GM18507 (cell line): ENCODE measurements around the gene MOB2.

Experiments used
- DNase-seq: peaks from one replicate; pipeline ENCODE4 v3.0.0; 2011; ENCODE audit warnings: low read depth; ENCODE audit not compliant: insufficient read length; ENCODE audit errors: extremely low spot score
- FAIRE-seq: peaks from 2 replicates; lab custom pipeline; 2011; peaks lifted over from hg19 to GRCh38; lab: Jason Lieb, UNC

The MOB2 gene

DNA sequence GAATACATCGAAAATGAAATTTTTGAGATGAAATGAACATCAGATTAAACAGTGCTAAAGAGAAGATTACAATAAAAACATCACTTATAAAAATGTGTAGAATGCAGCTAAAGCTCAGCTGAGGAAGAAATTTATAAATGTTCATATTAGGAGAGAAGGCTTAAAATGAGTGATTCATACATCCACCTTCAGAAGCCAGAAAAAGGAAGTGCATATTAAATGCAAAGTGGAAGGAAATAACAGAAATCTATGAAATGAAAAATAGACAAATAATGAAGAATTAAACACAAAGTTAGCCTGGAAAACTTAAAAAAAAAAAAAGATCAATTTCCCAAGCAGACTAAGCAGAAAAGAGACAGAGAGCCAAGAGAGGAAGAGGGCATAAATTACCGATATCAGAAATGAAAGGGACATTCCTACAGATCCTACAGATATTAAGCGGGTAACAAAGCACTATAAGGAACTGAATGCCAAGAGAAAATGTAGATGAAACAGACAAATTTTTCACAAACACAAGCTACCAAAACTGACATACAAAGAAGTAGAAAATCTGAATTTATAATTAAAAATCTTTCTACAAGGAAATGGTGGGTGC is 7.2 kb upstream of the MOB2 start:
- DNase-seq (no peak), FAIRE-seq (no peak)

GRCh38 chr11:1491379-1491778 is 4.8 kb upstream of the MOB2 start:
- FAIRE-seq (no peak), DNase-seq (no peak)

DNA sequence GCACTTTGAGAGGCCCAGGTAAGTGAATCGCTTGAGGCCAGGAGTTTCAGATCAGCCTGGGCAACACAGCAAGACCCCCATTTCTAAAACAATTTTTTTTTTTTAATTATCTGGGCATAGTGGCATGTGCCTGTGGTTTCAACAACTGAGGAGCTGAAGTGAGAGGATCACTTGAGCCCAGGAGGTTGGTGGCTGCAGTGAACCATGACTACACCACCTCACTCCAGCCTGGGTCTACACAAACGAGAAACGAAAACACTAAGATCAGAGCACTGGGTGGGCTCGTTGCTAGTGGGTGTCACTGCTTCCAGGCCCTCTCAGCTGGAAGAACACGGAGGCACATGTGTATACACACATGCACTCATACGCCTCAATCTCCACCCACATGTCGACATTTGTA is 4.1 kb upstream of the MOB2 start:
- DNase-seq = no peak

GRCh38 chr11:1488575-1489180 is 2.1 kb upstream of the MOB2 start:
- FAIRE-seq (no peak), DNase-seq (no peak)

More for the DNA sequence above, 4.1 kb upstream of the MOB2 start:
- FAIRE-seq = no peak

DNA sequence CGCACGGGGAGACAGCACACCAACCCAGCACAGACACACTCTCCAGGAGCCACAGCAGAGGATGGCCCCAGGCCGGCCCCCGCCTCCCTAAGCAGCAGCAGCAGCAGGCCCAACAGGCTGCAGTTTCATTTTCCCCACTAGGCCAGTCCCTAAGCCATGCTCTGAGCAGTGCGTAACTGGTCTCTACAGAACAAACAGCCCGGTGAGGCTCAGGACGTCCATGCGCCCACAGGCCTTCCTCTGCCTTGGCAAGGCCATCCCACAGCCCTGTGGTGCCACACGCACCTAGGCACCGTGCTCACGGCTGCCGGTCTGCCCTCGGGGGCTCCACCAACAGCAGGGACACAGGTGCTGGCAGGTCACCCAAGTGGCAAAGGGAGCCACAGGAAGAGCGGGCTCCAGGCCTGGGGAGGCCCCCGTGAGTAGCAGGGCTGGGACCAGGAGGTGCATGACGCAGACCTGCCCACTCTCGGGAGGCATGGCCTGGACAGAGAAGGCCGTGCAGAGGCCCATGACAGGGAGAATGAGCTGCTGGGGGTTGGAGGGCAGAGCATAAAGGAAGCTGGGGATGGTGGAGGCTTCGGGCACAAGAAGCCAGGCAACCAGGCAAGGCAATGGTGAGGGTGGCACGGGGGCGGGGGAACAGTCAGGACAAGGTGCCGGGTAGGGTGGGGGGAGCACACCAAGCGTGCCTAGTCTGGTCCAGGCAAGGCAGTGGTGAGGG is 1.4 kb upstream of the MOB2 start:
- no peak for DNase-seq
- no peak for FAIRE-seq

DNA sequence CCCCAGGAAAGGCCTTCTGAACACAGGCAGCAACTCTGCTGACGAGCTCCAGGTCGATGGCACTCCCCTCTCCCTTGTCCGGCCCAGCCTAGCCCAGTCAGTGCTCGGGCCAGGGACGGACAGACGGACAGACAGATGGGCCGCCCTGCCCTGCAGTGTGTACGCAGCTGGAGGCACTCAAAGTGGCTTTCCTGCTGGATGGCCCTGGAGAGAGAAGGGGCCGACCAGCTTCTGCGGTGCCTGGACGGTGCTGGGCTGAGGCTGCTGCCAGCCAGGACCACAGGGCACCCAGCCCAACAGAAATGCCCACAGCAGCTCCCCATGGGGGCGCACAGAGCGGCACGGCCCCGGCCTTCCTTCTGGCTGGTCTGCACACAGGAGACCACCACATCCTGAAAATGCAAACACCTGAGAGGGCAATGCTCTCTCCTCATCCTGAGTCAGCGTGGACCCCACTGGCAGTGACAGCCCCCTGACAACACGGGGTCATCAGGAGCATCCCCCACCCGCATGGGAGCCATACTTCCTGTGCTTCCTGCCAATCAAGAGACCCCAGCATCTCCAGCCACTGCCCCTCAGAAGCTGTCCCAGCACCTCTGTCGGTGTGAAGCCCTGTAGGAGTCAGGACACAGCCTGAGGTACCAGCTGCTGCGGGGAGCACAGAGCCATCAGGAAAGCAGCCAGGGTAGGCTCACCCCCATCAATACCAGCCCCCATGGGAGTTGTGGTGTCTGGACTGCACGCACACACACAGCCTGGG is 692 bp upstream of the MOB2 start:
- DNase-seq (no peak), FAIRE-seq (no peak)

GRCh38 chr11:1485504-1485885 is 1.1 kb downstream of the MOB2 start:
- DNase-seq (no peak), FAIRE-seq (no peak)

GRCh38 chr11:1484695-1485503 is 1.7 kb downstream of the MOB2 start:
- DNase-seq = no peak
- FAIRE-seq = no peak

DNA sequence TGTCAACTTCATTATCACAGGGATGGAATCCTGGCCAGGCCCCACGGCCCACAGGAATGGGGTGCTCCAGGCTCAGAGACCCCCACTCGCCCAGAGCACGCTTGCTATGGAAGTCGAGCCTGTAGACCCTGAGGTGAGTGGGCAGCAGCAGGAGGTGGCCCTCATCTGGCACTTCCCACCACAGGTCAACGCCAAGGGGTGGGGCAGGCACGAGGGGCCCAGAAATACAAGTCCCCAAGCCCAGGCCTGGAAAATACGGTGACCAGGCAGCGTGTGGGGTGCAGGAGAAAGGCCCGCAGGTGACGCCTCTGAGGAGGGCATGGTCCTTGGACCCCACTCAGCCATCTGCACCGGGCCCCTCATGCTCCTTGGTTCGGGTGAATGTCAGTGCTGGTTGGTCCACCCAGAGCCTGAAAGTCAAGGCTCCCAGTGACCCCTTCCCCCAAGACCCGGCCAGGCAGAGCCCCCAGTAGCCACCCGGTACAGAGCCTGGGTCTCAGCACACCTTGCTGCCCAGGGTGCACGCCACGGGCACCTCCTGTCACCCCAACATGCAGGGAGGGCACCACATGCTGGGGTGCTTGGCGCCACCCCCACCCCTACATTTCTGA is 2.4 kb downstream of the MOB2 start:
- DNase-seq = no peak

GRCh38 chr11:1483445-1483961 is 3.1 kb downstream of the MOB2 start:
- DNase-seq (no peak), FAIRE-seq (no peak)

More for the DNA sequence above, 2.4 kb downstream of the MOB2 start:
- no peak for FAIRE-seq

GRCh38 chr11:1482581-1483444 is 3.8 kb downstream of the MOB2 start:
- no peak for DNase-seq
- no peak for FAIRE-seq

DNA sequence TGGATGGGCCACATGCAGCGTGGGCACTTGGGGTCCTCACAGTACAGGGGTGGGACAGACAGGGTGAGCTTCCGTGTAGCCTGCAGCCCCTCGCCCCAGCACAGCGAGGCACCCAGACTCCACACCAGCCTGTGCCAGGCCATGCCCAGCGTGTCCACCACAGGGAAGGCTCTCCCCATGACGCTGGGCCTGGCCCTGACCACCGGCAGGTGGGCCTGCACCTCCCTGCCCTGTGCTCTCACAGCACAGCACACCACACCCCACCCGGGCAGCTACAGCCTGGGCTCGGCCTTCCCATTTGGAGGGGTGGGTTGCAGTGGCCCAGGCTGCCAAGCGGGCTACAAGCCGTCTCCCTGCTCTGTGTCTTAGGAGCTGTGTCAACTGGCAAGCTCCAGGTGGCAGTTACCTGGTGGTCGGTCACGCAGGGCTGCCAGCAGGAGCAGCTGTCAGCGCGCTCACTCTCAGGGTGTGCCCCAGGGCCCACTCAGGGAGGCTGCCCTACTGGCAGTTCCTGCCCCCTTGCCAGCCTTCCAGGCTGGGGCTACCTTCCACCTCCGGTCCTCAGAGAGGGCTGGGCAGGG is 4.6 kb downstream of the MOB2 start:
- DNase-seq = no peak
- no peak for FAIRE-seq

GRCh38 chr11:1481483-1481825 is 5.1 kb downstream of the MOB2 start:
- DNase-seq (no peak), FAIRE-seq (no peak)

GRCh38 chr11:1480555-1481482 is 5.8 kb downstream of the MOB2 start:
- no peak for FAIRE-seq

DNA sequence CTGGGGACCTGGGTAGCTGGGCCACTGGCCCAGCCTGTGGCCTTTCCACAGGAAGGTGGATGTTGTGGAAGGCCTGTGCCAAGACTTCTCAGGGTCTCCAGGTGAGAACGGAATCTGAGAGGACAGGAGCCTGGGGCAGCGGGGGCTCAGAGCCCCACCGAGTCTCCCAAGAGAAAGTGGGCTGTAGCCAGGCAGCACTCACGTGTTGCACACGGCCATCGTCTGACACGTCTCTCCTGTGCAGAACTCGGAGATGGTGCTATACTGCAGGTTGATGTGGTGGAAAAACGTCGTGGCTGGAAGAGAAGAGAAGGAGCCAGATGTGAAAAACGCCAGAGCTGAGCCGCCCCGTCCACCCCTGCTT is 6.4 kb downstream of the MOB2 start:
- FAIRE-seq (no peak), DNase-seq (no peak)

More at GRCh38 chr11:1480555-1481482, 5.8 kb downstream of the MOB2 start:
- no peak for DNase-seq

DNA sequence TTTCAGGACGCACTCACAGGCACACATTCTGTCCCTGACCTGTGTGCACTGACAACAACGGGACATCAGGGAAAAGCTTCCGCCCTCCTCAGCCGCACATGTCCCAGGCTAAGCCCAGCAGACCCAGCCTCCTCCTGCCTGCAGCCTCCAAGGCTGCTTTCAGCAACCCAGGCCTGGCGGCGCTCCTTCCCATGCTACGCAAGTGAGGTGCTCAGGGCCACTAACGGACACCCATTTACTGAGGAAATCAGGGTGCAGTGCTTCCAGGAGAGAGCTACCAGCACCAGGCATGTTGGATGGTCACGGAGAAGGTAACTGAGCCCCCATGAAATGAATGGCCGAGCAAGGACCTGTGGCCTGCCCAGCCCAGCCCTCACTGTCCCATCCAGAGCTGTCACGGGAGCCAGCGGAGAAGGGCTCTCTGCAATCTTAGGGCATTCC is 6.9 kb downstream of the MOB2 start:
- DNase-seq = no peak
- FAIRE-seq = no peak
